NCI-H748 (cell line): ENCODE measurements around the gene SNX20.

Source experiments
- DNase-seq: peaks from one replicate; lab custom pipeline; 2025; ENCODE audit not compliant: unreplicated experiment; lab: John Stamatoyannopoulos, UW

SNX20 gene

GRCh38 chr16:50664270-50664669 is 16.8 kb downstream of the SNX20 start:
- no peak for DNase-seq

- DNase-seq, result no peak
These were observed 18.7 kb downstream of the SNX20 start for GRCh38 chr16:50662306-50662940.

GRCh38 chr16:50659806-50660205 is 21.3 kb downstream of the SNX20 start:
- DNase-seq, result no peak

- DNase-seq, result no peak
These were observed 23.9 kb downstream of the SNX20 start for GRCh38 chr16:50657241-50657640.

GRCh38 chr16:50655558-50656055 is 25.5 kb downstream of the SNX20 start:
- DNase-seq, result no peak

GRCh38 chr16:50653633-50654519 is 27.2 kb downstream of the SNX20 start:
- peak; percentile 26 for DNase-seq

- no peak for DNase-seq
These were observed 28.2 kb downstream of the SNX20 start for GRCh38 chr16:50652836-50653425.

GRCh38 chr16:50651835-50652438 is 29.2 kb downstream of the SNX20 start:
- DNase-seq, result no peak

- no peak for DNase-seq
These were observed 34.8 kb downstream of the SNX20 start for GRCh38 chr16:50646345-50646744.

GRCh38 chr16:50645563-50646220 is 35.4 kb downstream of the SNX20 start:
- DNase-seq, result no peak

GRCh38 chr16:50644729-50645128 is 36.4 kb downstream of the SNX20 start:
- no peak for DNase-seq

- DNase-seq, result no peak
These were observed 36.9 kb downstream of the SNX20 start for GRCh38 chr16:50644245-50644644.

- DNase-seq, result no peak
These were observed 37.9 kb downstream of the SNX20 start for GRCh38 chr16:50643192-50643591.

- DNase-seq, result no peak
These were observed 38.8 kb downstream of the SNX20 start for GRCh38 chr16:50642349-50642748.

GRCh38 chr16:50641818-50642187 is 39.3 kb downstream of the SNX20 start:
- DNase-seq, result no peak

GRCh38 chr16:50640919-50641817 is 39.9 kb downstream of the SNX20 start:
- no peak for DNase-seq

GRCh38 chr16:50640391-50640790 is 40.7 kb downstream of the SNX20 start:
- no peak for DNase-seq

- no peak for DNase-seq
These were observed 42.1 kb downstream of the SNX20 start for GRCh38 chr16:50638816-50639670.
